Measurements from ENCODE around the gene NCKAP5. TPM values are rescaled to one million over a fixed set of nuclear protein-coding genes. Genes with fewer than 3 reads are reported as not detected.

The NCKAP5 gene
- total and polyA plus RNA-seq, 2 of the 8 experiments (the other 6 are each of a cell fraction or from before 2014, with no cell fraction given): 0.27 to 0.86 TPM

- Histone ChIP-seq H2BK5ac (ENCODE audit: low read depth, low read length) (no peak overlapping the region), H3K23me2 (ENCODE audit: low read depth, low read length) (no peaks in the 10 kb centered on the region), H3K4ac (replicated peaks; ENCODE audit: insufficient read length, low read depth, low read length) (no peak overlapping the region), H2AK5ac (ENCODE audit: low read depth, low read length) (no peak overlapping the region), H3K36me3 (ENCODE audit: control insufficient read depth in 2 of 4, insufficient read depth in 4 of 4, low read length in 3 of 4) (no peaks in the 10 kb centered on the region; a peak in 1 of 8 replicates), H3K9me3 (ENCODE audit: insufficient read depth in 2 of 2, low read depth in 1 of 2, low read length in 1 of 2) (no peaks in the 10 kb centered on the region), H4K20me1 (replicated peaks in 1 of 2; ENCODE audit: control insufficient read depth in 1 of 2, insufficient read depth in 2 of 2, low read length in 2 of 2) (no peaks in the 10 kb centered on the region), H3K4me1 (replicated peaks in 1 of 4; ENCODE audit: control insufficient read depth in 3 of 4, insufficient read depth in 4 of 4, low read length in 3 of 4) (no peaks in the 10 kb centered on the region; a peak in 1 of 7 replicates), H3K27ac (ENCODE audit: low read depth, low read length) (no peak overlapping the region), H3K56ac (replicated peaks; ENCODE audit: insufficient read length, low read depth, low read length) (no peak overlapping the region), H3K4me2 (ENCODE audit: insufficient read depth in 1 of 2, low read depth in 2 of 2, low read length in 2 of 2) (no peak overlapping the region), H2BK120ac (replicated peaks; ENCODE audit: low read depth, low read length) (no peak overlapping the region), H3K9ac (replicated peaks in 1 of 4; ENCODE audit: extremely low read depth in 1 of 4, low read depth in 3 of 4, low read length in 3 of 4) (no peak overlapping the region), H2AFZ (ENCODE audit: low read length) (no peak overlapping the region), H3K27me3 (replicated peaks in 1 of 4; ENCODE audit: control insufficient read depth in 3 of 4, extremely low read depth in 1 of 4, insufficient read depth in 3 of 4, low read length in 3 of 4) (peaks cover 2 to 8% (median 5%) of the 10 kb centered on the region in 4 experiments), H3K4me3 (ENCODE audit: extremely low read depth in 1 of 4, insufficient read depth in 2 of 4, low read depth in 3 of 4, low read length in 4 of 4) (no peak overlapping the region), H2BK15ac (ENCODE audit: low read length) (no peak overlapping the region), H3K23ac (ENCODE audit: insufficient read length) (no peak overlapping the region), H4K8ac (ENCODE audit: extremely low read depth, insufficient read depth, low read length) (no peak overlapping the region), H3K14ac (ENCODE audit: insufficient read length) (no peak overlapping the region), H3K79me1 (ENCODE audit: low read depth, low read length) (no peaks in the 10 kb centered on the region), H3K79me2 (ENCODE audit: control insufficient read depth in 1 of 2, insufficient read depth in 2 of 2, low read length in 2 of 2) (no peaks in the 10 kb centered on the region), H4K91ac (replicated peaks; ENCODE audit: insufficient read length, low read length) (no peak overlapping the region), H3K18ac (ENCODE audit: extremely low read depth, low read length) (no peak overlapping the region), H2BK20ac (ENCODE audit: low read length) (no peak overlapping the region), H4K5ac (ENCODE audit: insufficient read length, low read depth, low read length) (no peak overlapping the region), H2BK12ac (ENCODE audit: low read depth, low read length) (no peak overlapping the region)
- DNase-seq (ENCODE audit: low read depth in 1 of 2, low spot score in 2 of 2) (no peak), FAIRE-seq (no peak)
- POLR2A ChIA-PET (ENCODE audit: partially characterized antibody): no interaction called here
- TF ChIP-seq CREB1 (IDR thresholded peaks at IDR 0.05): no peak
- TF ChIP-seq E2F6 (IDR thresholded peaks at IDR 0.05): no peak
- TF ChIP-seq ASH2L (IDR thresholded peaks at IDR 0.05; ENCODE audit: low read length): no peak
- TF ChIP-seq TBP (IDR thresholded peaks at IDR 0.05; ENCODE audit: low read depth, low read length): no peak
- TF ChIP-seq EP300 (IDR thresholded peaks at IDR 0.05; ENCODE audit: borderline replicate concordance in 1 of 2, low read depth in 2 of 2, low read length in 2 of 2): no peak
- no peak for TF ChIP-seq SP4 (IDR thresholded peaks at IDR 0.05; ENCODE audit: low read length)
- no peak for TF ChIP-seq USF2 (IDR thresholded peaks at IDR 0.05; ENCODE audit: low read length)
- TF ChIP-seq NANOG (IDR thresholded peaks at IDR 0.05; ENCODE audit: insufficient read depth, low read depth, low read length, poor library complexity, severe bottlenecking): no peak
- WGBS, 2 experiments (ENCODE audit: extremely low coverage in 1 of 2, insufficient coverage in 1 of 2, insufficient read length in 1 of 2, insufficient replicate concordance in 2 of 2, low coverage in 1 of 2, low lambda C conversion rate in 2 of 2, missing lambda C conversion rate in 1 of 2): 91% methylated on average over 3 of the region's 3 CpGs; no CpG with 5 or more reads in 1 of the 2 experiments
- CTCF ChIA-PET (ENCODE audit: partially characterized antibody): interaction anchor here (0.7 kb wide), 1 partner anchor 10 kb away, joined by 3 read pairs; no protein-coding TSS in a partner anchor
Observed at GRCh38 chr2:132662732-132663131, 905.5 kb downstream of the NCKAP5 start.
